GM18498 (cell line): ENCODE data around the gene ANTXR1.
"Not testable (repeated sequence)": the region's sequence is repeated elsewhere in the genome, so short reads cannot be mapped to it uniquely, and the experiment has no call there.

Source experiments
- ATAC-seq: cut with Tn5 transposase; IDR thresholded peaks from one replicate; pipeline ENCODE4 v1.9.1; 2021; ENCODE audit warnings: mild to moderate bottlenecking, moderate library complexity; ENCODE audit not compliant: unreplicated experiment

Gene ANTXR1

GRCh38 chr2:69253112-69253511 is 240.1 kb downstream of the ANTXR1 start:
- ATAC-seq: no peak

- ATAC-seq: no peak
Measured at GRCh38 chr2:69253611-69254301, 240.8 kb downstream of the ANTXR1 start.

GRCh38 chr2:69255760-69256159 is 242.8 kb downstream of the ANTXR1 start:
- ATAC-seq: no peak

- not testable (repeated sequence) for ATAC-seq
Measured at GRCh38 chr2:69259994-69260591, 247.1 kb downstream of the ANTXR1 start.

GRCh38 chr2:69260666-69261065 is 247.7 kb downstream of the ANTXR1 start:
- no peak for ATAC-seq

GRCh38 chr2:69269330-69269729 is 256.4 kb downstream of the ANTXR1 start:
- ATAC-seq: no peak

- ATAC-seq: no peak
Measured at GRCh38 chr2:69271831-69272257, 258.9 kb downstream of the ANTXR1 start.

- no peak for ATAC-seq
Measured at GRCh38 chr2:69272803-69273471, 260.0 kb downstream of the ANTXR1 start.

- no peak for ATAC-seq
Measured at GRCh38 chr2:69275490-69275889, 262.5 kb downstream of the ANTXR1 start.

GRCh38 chr2:69278366-69278765 is 265.4 kb downstream of the ANTXR1 start:
- ATAC-seq: no peak

GRCh38 chr2:69279211-69279610 is 266.2 kb downstream of the ANTXR1 start:
- no peak for ATAC-seq

GRCh38 chr2:69279931-69280681 is 267.1 kb downstream of the ANTXR1 start:
- no peak for ATAC-seq

- ATAC-seq: no peak
Measured at GRCh38 chr2:69280796-69281412, 267.9 kb downstream of the ANTXR1 start.

GRCh38 chr2:69285379-69285894 is 272.5 kb downstream of the ANTXR1 start:
- no peak for ATAC-seq

- no peak for ATAC-seq
Measured at GRCh38 chr2:69287544-69287943, 274.6 kb downstream of the ANTXR1 start.

GRCh38 chr2:69288429-69288828 is 275.4 kb downstream of the ANTXR1 start:
- ATAC-seq: no peak

- no peak for ATAC-seq
Measured at GRCh38 chr2:69291004-69291650, 278.1 kb downstream of the ANTXR1 start.

- ATAC-seq: no peak
Measured at GRCh38 chr2:69291721-69292120, 278.7 kb downstream of the ANTXR1 start.

- ATAC-seq: no peak
Measured at GRCh38 chr2:69292256-69292655, 279.3 kb downstream of the ANTXR1 start.

GRCh38 chr2:69296421-69296820 is 283.4 kb downstream of the ANTXR1 start:
- ATAC-seq: no peak
